Body of pancreas (tissue), 4 donors: ENCODE measurements around the gene PFKFB2.

ENCODE experiments used
- CTCF ChIP-seq, 7 experiments: fragments of 450-650 bp in 4 of 7; fragments of 200-600 bp in 3 of 7; sonication (generic) in 3 of 7; IDR thresholded peaks; one replicate each; pipeline ENCODE4 v1.5.1; 2016 to 2019; ENCODE audit warnings: antibody characterized with exemption in 7 of 7
- POLR2A ChIP-seq, 3 donors: fragments of 450-650 bp; IDR thresholded peaks; one replicate each; pipeline ENCODE4 v1.6.1; 2016; ENCODE audit warnings: antibody characterized with exemption in 3 of 3, mild to moderate bottlenecking in 2 of 3

GRCh38 chr1:207101720-207102119, 48.6 kb downstream of the PFKFB2 start:
- TF ChIP-seq CTCF (IDR thresholded peaks at IDR 0.05) (no peak), POLR2A (IDR thresholded peaks at IDR 0.05) (no peak)
